Suprapubic skin (tissue), 4 donors: ENCODE data around the gene RBM45. TPM values are rescaled to one million over a fixed set of nuclear protein-coding genes. Genes with fewer than 3 reads are reported as not detected.
"Not testable (repeated sequence)": the region's sequence is repeated elsewhere in the genome, so short reads cannot be mapped to it uniquely, and the experiment has no call there.

Source experiments
- DNase-seq, 2 donors: peaks; one replicate each; pipeline ENCODE4 v3.0.0-alpha.2; 2019; ENCODE audit warnings: low spot score in 2 of 2
- H3K27ac ChIP-seq: fragments of 200-600 bp; sonication (generic); one replicate; pipeline ENCODE4 v1.5.1; 2019
- H3K27me3 ChIP-seq: fragments of 200-600 bp; sonication (generic); one replicate; pipeline ENCODE4 v1.5.1; 2019
- H3K36me3 ChIP-seq: fragments of 200-600 bp; sonication (generic); one replicate; pipeline ENCODE4 v1.5.1; 2019
- H3K4me1 ChIP-seq: fragments of 200-600 bp; sonication (generic); one replicate; pipeline ENCODE4 v1.5.1; 2019
- H3K4me3 ChIP-seq: fragments of 200-600 bp; sonication (generic); one replicate; pipeline ENCODE4 v1.5.1; 2019; ENCODE audit warnings: mild to moderate bottlenecking
- H3K9me3 ChIP-seq: fragments of 200-600 bp; sonication (generic); one replicate; pipeline ENCODE4 v1.5.1; 2019
- EP300 ChIP-seq: sonication (generic); formaldehyde crosslinking; IDR thresholded peaks from one replicate; pipeline ENCODE4 v1.6.1; 2017; ENCODE audit warnings: antibody characterized with exemption
- POLR2A ChIP-seq, 2 donors: fragments of 450-650 bp; IDR thresholded peaks; one replicate each; pipeline ENCODE4 v1.6.1; 2017; ENCODE audit warnings: antibody characterized with exemption in 2 of 2, mild to moderate bottlenecking in 2 of 2, moderate library complexity in 2 of 2
- POLR2AphosphoS5 ChIP-seq, 3 donors: sonication (generic); formaldehyde crosslinking; IDR thresholded peaks; one replicate each; pipeline ENCODE4 v1.6.1; 2017; ENCODE audit warnings: antibody characterized with exemption in 3 of 3
- WGBS: methylation state at CpG from one replicate; pipeline ENCODE4 v1.1.5; 2018; 5-methylcytosine and 5-hydroxymethylcytosine counted together
- total RNA-seq, 4 donors: library from RNA; depleted of rRNA; stranded (reverse); fragments of >200 nt; gene quantifications; one replicate each; pipeline ENCODE4 v1.1.0, GENCODE V29; 2016
- TF ChIP-seq, protein P1 (sequence below), 2 donors: fragments of 200-600 bp in 1 of 2; fragments of 450-650 bp in 1 of 2; sonication (generic) in 1 of 2; IDR thresholded peaks; one replicate each; pipeline ENCODE4 v1.5.1; 2016 to 2019; ENCODE audit warnings: antibody characterized with exemption in 2 of 2, mild to moderate bottlenecking in 1 of 2, moderate library complexity in 1 of 2

Gene RBM45
- total RNA-seq, 4 donors from 2014 or later: 7.0 to 11.7 (median 10.5) TPM

DNA sequence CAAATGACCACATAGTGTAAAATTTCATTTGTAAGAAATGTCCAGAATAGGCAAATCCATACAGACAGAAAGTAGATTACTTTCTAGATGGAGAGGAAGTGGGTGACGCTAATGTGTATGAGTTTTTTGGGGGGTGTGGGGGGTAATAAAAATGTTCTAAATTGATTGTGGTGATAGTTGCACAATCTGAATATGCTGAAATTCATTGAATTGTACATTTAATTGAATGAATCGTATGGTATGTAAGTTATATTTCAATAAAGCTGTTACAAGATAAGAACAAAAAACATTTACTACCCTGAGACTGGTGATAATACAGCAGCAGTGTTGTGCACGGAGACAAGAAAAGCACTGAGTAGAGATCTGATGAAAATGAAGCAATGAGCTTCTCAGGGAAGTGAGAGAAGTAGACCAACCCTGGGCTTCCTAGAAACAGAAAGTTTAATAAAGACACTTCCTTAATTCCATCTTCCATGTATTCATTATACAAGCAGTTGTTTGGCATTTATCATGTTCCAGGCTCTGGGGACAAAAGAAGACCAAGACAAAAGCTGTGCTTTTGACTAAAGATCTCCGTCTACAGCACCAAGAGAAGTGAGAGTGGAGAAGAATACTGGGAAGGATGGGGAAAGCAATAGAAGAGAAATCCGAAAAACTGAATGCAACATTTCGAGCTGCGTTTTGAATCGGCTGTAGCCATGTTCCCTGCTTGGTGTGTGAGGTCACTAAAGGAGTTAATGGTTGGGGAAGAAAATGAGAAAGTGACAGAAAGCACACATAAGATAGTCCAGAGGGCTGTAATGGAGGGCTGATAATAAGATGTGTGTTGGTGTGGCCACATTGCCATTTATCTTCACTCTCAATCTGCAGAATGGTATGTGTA lies 37.9 kb upstream of the RBM45 start:
- Histone ChIP-seq H3K9me3 (no peaks in the 10 kb centered on the region), H3K27me3 (peaks cover 12% of the 10 kb centered on the region), H3K36me3 (no peaks in the 10 kb centered on the region), H3K27ac (no peak overlapping the region), H3K4me3 (no peak overlapping the region), H3K4me1 (peaks cover 14% of the 10 kb centered on the region)
- DNase-seq: no peak
- WGBS: 87% methylated on average over 8 of the region's 8 CpGs
- TF ChIP-seq EP300: no peak
- no peak for TF ChIP-seq POLR2AphosphoS5 (IDR thresholded peaks at IDR 0.05)
- TF ChIP-seq POLR2A (IDR thresholded peaks at IDR 0.05): no peak
- TF ChIP-seq, protein P1, sequence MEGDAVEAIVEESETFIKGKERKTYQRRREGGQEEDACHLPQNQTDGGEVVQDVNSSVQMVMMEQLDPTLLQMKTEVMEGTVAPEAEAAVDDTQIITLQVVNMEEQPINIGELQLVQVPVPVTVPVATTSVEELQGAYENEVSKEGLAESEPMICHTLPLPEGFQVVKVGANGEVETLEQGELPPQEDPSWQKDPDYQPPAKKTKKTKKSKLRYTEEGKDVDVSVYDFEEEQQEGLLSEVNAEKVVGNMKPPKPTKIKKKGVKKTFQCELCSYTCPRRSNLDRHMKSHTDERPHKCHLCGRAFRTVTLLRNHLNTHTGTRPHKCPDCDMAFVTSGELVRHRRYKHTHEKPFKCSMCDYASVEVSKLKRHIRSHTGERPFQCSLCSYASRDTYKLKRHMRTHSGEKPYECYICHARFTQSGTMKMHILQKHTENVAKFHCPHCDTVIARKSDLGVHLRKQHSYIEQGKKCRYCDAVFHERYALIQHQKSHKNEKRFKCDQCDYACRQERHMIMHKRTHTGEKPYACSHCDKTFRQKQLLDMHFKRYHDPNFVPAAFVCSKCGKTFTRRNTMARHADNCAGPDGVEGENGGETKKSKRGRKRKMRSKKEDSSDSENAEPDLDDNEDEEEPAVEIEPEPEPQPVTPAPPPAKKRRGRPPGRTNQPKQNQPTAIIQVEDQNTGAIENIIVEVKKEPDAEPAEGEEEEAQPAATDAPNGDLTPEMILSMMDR (IDR thresholded peaks at IDR 0.05): no peak

DNA sequence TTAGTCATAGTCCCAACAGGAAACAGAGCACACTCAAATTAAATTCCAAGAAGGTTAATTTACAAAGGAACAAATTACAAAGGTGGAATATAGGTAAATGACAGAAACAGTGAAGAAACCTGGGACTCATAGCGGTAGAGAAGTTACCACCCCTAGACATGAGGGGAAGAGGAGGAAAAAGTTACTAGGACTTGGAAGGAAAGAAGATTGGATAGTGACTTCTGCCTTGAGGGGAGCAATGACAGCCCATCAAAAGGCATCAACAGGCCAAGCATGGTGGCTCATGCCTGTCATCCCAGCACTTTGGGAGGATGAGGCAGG lies 37.3 kb upstream of the RBM45 start:
- whole genome bisulfite sequencing: 90% methylated on average over 1 of the region's 1 CpG
- Histone ChIP-seq H3K36me3 (no peaks in the 10 kb centered on the region), H3K4me3 (no peak overlapping the region), H3K9me3 (no peaks in the 10 kb centered on the region), H3K4me1 (peaks cover 14% of the 10 kb centered on the region), H3K27me3 (peaks cover 11% of the 10 kb centered on the region), H3K27ac (no peak overlapping the region)
- TF ChIP-seq, protein P1 (IDR thresholded peaks at IDR 0.05): no peak
- no peak for TF ChIP-seq POLR2AphosphoS5 (IDR thresholded peaks at IDR 0.05)
- TF ChIP-seq POLR2A (IDR thresholded peaks at IDR 0.05): no peak
- TF ChIP-seq EP300: no peak
- no peak for DNase-seq

DNA sequence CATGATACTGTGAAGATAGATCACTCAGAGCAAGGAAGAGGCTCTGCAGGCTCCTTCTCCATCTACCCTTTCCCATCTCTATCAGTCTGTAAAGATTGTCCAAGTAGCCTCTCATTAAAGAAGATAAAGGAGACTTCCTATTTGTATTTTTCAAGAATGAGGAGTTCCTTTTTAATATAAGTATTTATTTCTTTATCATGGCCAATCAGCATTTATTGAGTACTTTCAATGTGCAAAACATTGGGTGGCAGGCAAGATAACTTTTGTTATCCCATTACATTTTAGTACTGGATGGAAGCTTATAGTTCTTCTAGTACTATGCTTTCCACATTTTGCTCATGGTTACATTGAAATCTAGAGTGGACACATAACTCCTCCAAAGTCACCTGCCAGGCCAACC lies 36.1 kb upstream of the RBM45 start:
- Histone ChIP-seq H3K4me1 (peaks cover 14% of the 10 kb centered on the region), H3K27ac (no peak overlapping the region), H3K4me3 (no peak overlapping the region), H3K9me3 (no peaks in the 10 kb centered on the region), H3K36me3 (no peaks in the 10 kb centered on the region), H3K27me3 (peaks cover 11% of the 10 kb centered on the region)
- TF ChIP-seq EP300 (no peak), POLR2AphosphoS5 (IDR thresholded peaks at IDR 0.05) (no peak), POLR2A (IDR thresholded peaks at IDR 0.05) (no peak)
- TF ChIP-seq, protein P1 (IDR thresholded peaks at IDR 0.05): no peak
- DNase-seq: no peak

DNA sequence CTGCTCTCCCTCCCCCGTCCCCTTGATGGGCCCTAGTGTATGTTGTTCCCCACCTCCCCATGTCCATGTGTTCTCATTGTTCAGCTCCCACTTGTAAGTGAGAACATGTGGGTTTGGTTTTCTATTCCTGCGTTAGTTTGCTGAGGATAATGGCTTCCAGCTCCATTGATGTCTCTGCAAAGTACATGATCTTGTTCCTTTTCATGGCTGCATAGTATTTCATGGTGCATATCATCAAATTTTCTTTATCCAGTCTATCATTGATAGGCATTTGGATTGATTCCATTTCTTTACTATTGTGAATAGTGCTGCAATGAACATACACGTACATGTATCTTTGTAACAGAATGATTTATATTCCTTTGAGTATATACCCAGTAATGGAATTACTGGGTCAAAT lies 33.0 kb upstream of the RBM45 start:
- H3K9me3 ChIP-seq, H3K4me3 ChIP-seq, DNase-seq, H3K36me3 ChIP-seq, H3K27me3 ChIP-seq, H3K27ac ChIP-seq, H3K4me1 ChIP-seq: not testable (repeated sequence)
- WGBS: 84% methylated on average over 3 of the region's 3 CpGs

DNA sequence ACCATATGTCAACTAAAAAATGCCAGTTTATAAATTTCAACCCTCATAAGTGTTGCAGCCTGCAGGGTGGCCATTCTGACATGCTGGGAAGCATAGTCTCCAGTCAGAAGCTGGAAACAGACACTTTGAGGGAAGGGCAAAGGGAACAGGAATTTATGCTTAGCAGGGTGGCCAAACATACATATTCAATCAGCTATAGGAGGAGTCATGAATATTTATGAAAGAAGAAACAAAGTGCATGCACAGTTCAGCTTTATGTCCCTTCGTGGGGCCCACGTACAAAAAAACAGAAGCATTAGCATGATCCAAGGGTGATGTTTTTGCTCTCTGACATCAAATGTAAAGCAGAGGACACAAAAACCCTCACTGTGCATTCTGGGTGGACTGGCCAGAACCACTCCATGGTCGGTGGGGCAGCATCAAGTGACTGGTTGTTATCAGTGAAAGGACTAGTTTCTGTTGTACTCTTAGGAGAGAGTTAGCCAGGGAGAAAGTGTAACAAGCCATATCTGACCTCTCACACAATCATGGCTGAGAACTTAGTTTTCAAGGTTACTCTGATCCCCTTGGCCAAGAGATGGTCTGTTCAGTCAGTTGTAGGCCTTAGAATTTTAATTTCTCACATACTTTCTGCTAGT lies 29.7 kb upstream of the RBM45 start:
- no peak overlapping the region for H3K27ac ChIP-seq
- DNase-seq: no peak
- TF ChIP-seq EP300 (no peak), POLR2A (IDR thresholded peaks at IDR 0.05) (no peak), POLR2AphosphoS5 (IDR thresholded peaks at IDR 0.05) (no peak)
- TF ChIP-seq, protein P1 (IDR thresholded peaks at IDR 0.05): no peak
- H3K4me1 ChIP-seq: no peaks in the 10 kb centered on the region
- no peaks in the 10 kb centered on the region for H3K9me3 ChIP-seq
- H3K4me3 ChIP-seq: no peak overlapping the region
- no peaks in the 10 kb centered on the region for H3K36me3 ChIP-seq
- WGBS: 82% methylated on average over 3 of the region's 3 CpGs
- no peaks in the 10 kb centered on the region for H3K27me3 ChIP-seq
